HepG2 (cell line): Measurements from ENCODE around the gene UBXN6. TPM values are rescaled to one million over a fixed set of nuclear protein-coding genes. Genes with fewer than 3 reads are reported as not detected.
A peak's percentile ranks its signal among the peaks of the same experiment; 100 is the strongest.

Experiments
- ATAC-seq: fragments of 200-7000 bp; cut with Tn5 transposase; 3 replicates; pipeline ENCODE4 v1.9.1; 2020; ENCODE audit warnings: mild to moderate bottlenecking, moderate library complexity
- BruUV-seq: library from RNA; stranded (reverse); fragments of 400-500 nt; replicated peaks from 2 replicates; lab custom pipeline; 2021; lab: Mats Ljungman, UMichigan
- CTCF ChIA-PET: fragments of 300-600 bp; formaldehyde crosslinking; extraction: SDS; loops from one replicate; lab custom pipeline; 2021; ENCODE audit warnings: low total read pairs, inconsistent platforms, low intra/inter-chr PET ratio; lab: Yijun Ruan, JAX
- POLR2A ChIA-PET: fragments of 350-600 bp; sonication (Branson Sonifier 250); formaldehyde crosslinking; loops from one replicate; lab custom pipeline; 2020; ENCODE audit warnings: antibody characterized with exemption, inconsistent platforms; lab: Yijun Ruan, JAX
- DNase-seq: peaks from one replicate; pipeline ENCODE4 v3.0.0-alpha.2; 2015; ENCODE audit warnings: low spot score
- FAIRE-seq: peaks from 3 replicates; lab custom pipeline; 2011; peaks lifted over from hg19 to GRCh38; lab: Jason Lieb, UNC
- H2AFZ ChIP-seq: one replicate; pipeline ENCODE4 v1.6.1; 2011; ENCODE audit warnings: low read length, inconsistent platforms
- H3K27ac ChIP-seq: fragments of 300-600 bp; 3 replicates; pipeline ENCODE4 v1.8.0; 2011; ENCODE audit warnings: mixed run types, mild to moderate bottlenecking, mixed read lengths, low read length, inconsistent platforms; ENCODE audit not compliant: insufficient read depth; ENCODE audit errors: extremely low read length
- H3K27me3 ChIP-seq, 2 experiments: fragments of 200-600 bp in 1 of 2; 2 replicates in 1 of 2; 3 replicates in 1 of 2; pipeline versions ENCODE4 v1.6.0 to v1.8.0; 2011; ENCODE audit warnings: low read length in 2 of 2, mild to moderate bottlenecking in 2 of 2, moderate library complexity in 2 of 2, inconsistent platforms in 1 of 2; ENCODE audit not compliant: insufficient read depth in 2 of 2, control insufficient read depth in 1 of 2
- H3K36me3 ChIP-seq, 2 experiments: fragments of 200-600 bp in 1 of 2; replicated peaks in 1 of 2; 2 replicates in 1 of 2; 3 replicates in 1 of 2; pipeline versions ENCODE4 v1.5.1 to v1.8.0; 2011; ENCODE audit warnings: low read length in 2 of 2, inconsistent platforms in 1 of 2; ENCODE audit not compliant: insufficient read depth in 2 of 2, control insufficient read depth in 1 of 2
- H3K4me1 ChIP-seq: 2 replicates; pipeline ENCODE4 v1.5.1; 2012; ENCODE audit warnings: low read length, inconsistent platforms; ENCODE audit not compliant: insufficient read depth
- H3K4me2 ChIP-seq: 2 replicates; pipeline ENCODE4 v1.6.0; 2011; ENCODE audit warnings: low read depth, low read length, inconsistent platforms
- H3K4me3 ChIP-seq, 3 experiments: fragments of 200-600 bp in 1 of 3; sonication (generic), shearing (Covaris generic) in 1 of 3; replicated peaks in 1 of 3; 2 replicates each; pipeline ENCODE4 v1.5.1; 2011 to 2016; ENCODE audit warnings: low read length in 3 of 3, inconsistent platforms in 2 of 3, low read depth in 2 of 3, mild to moderate bottlenecking in 2 of 3, control low read depth in 1 of 3, mixed read lengths in 1 of 3; ENCODE audit not compliant: insufficient read depth in 1 of 3
- H3K79me2 ChIP-seq: one replicate; pipeline ENCODE4 v1.6.1; 2011; ENCODE audit warnings: low read length, inconsistent platforms; ENCODE audit not compliant: insufficient read depth
- H3K9ac ChIP-seq: 2 replicates; pipeline ENCODE4 v1.6.0; 2011; ENCODE audit warnings: mild to moderate bottlenecking, low read depth, low read length, inconsistent platforms; ENCODE audit not compliant: insufficient read depth
- H3K9me3 ChIP-seq: 2 replicates; pipeline ENCODE4 v1.5.1; 2012; ENCODE audit warnings: mild to moderate bottlenecking, low read length
- H4K20me1 ChIP-seq: 2 replicates; pipeline ENCODE4 v1.6.0; 2011; ENCODE audit warnings: inconsistent platforms, mild to moderate bottlenecking, low read length, moderate library complexity; ENCODE audit not compliant: insufficient read depth
- AGO2 ChIP-seq: fragments of 200-400 bp; formaldehyde crosslinking; optimal IDR thresholded peaks from 2 replicates; pipeline ENCODE3; 2017; ENCODE audit warnings: mild to moderate bottlenecking, low read depth, low read length, moderate library complexity
- CENPBD1 ChIP-seq: sonication (generic); formaldehyde crosslinking; IDR thresholded peaks from 2 replicates; pipeline ENCODE4 v1.8.0; 2022; ENCODE audit warnings: missing genetic modification reagents, low read depth, mild to moderate bottlenecking, borderline replicate concordance
- FOXP4 ChIP-seq: sonication (generic); formaldehyde crosslinking; IDR thresholded peaks from 2 replicates; pipeline ENCODE4 v1.4.0; 2020; ENCODE audit warnings: missing genetic modification reagents
- HOXD1 ChIP-seq: sonication (generic); formaldehyde crosslinking; IDR thresholded peaks from 2 replicates; pipeline ENCODE4 v1.5.0; 2020; ENCODE audit warnings: missing genetic modification reagents
- KDM3A ChIP-seq: IDR thresholded peaks from 2 replicates; pipeline ENCODE4 v1.6.1; 2018; ENCODE audit warnings: low read depth, missing compliant biosample characterization
- LRRFIP1 ChIP-seq: sonication (generic); formaldehyde crosslinking; conservative IDR thresholded peaks from 2 replicates; pipeline ENCODE4 v1.4.0; 2020; ENCODE audit warnings: missing genetic modification reagents
- MLX ChIP-seq: IDR thresholded peaks from 2 replicates; pipeline ENCODE4 v1.6.1; 2016
- PHF8 ChIP-seq: sonication (generic); formaldehyde crosslinking; IDR thresholded peaks from 2 replicates; pipeline ENCODE4 v1.5.0; 2020; ENCODE audit warnings: missing genetic modification reagents
- POLR2A ChIP-seq, 2 experiments: IDR thresholded peaks; 2 replicates each; pipeline ENCODE4 v1.6.1; 2011; ENCODE audit warnings: low read depth in 2 of 2, low read length in 2 of 2, mild to moderate bottlenecking in 1 of 2, moderate library complexity in 1 of 2; ENCODE audit not compliant: insufficient read depth in 1 of 2
- RFX3 ChIP-seq: IDR thresholded peaks from 2 replicates; pipeline ENCODE4 v1.6.1; 2016; ENCODE audit warnings: missing biosample characterization, missing genetic modification reagents
- TGIF2 ChIP-seq: IDR thresholded peaks from 2 replicates; pipeline ENCODE4 v1.6.1; 2016; ENCODE audit warnings: control low read depth, missing compliant biosample characterization
- ZBTB33 ChIP-seq: sonication (generic); formaldehyde crosslinking; IDR thresholded peaks from 2 replicates; pipeline ENCODE4 v1.4.0; 2020; ENCODE audit warnings: missing genetic modification reagents
- ZNF260 ChIP-seq: sonication (generic); formaldehyde crosslinking; IDR thresholded peaks from 2 replicates; pipeline ENCODE4 v1.4.0; 2020; ENCODE audit warnings: missing genetic modification reagents, low read depth, mild to moderate bottlenecking, borderline replicate concordance
- ZNF644 ChIP-seq: IDR thresholded peaks from 2 replicates; pipeline ENCODE4 v1.6.1; 2016; ENCODE audit warnings: low read depth
- ZNF891 ChIP-seq: sonication (generic); formaldehyde crosslinking; IDR thresholded peaks from 2 replicates; pipeline ENCODE4 v1.5.0; 2020; ENCODE audit warnings: mild to moderate bottlenecking, missing genetic modification reagents
- WGBS: methylation state at CpG from one replicate; pipeline ENCODE4 v1.1.6; 2017; ENCODE audit warnings: low lambda C conversion rate; 5-methylcytosine and 5-hydroxymethylcytosine counted together
- in situ Hi-C: cut with HindIII; loops from 2 replicates; pipeline ENCODE4 v1.10.0; 2017; ENCODE audit warnings: low pct_unique_long_range_greater_than_20kb; ENCODE audit not compliant: extremely low pct_ligation_motif_present
- intact Hi-C: fragments of 100-400 bp; cut with micrococcal nuclease; formaldehyde crosslinking; loops from one replicate; pipeline ENCODE4 v1.10.0; 2022; ENCODE audit not compliant: unreplicated experiment
- polyA plus RNA-seq, 8 experiments: library from polyadenylated mRNA; depleted of rRNA in 3 of 8; stranded (reverse) in 7 of 8; unstranded in 1 of 8; fragments of >200 nt; fragmentation: Illumina TruSeq in 4 of 8; extraction: Trizol in 4 of 8; gene quantifications; 2 replicates each; pipeline versions ENCODE4 v1.2.1 to v1.2.3, GENCODE V29; 2011 to 2016; ENCODE audit warnings: low read depth in 4 of 8, missing spikeins in 1 of 8, mixed read lengths in 1 of 8; ENCODE audit not compliant: insufficient read depth in 1 of 8
- total RNA-seq, 5 experiments: library from RNA; depleted of rRNA; stranded (reverse); fragments of >200 nt; fragmentation: Illumina TruSeq; extraction: Trizol; gene quantifications; 2 replicates each; pipeline ENCODE4 v1.2.3, GENCODE V29; 2016; ENCODE audit warnings: low read depth in 1 of 5

The UBXN6 gene
- total and polyA plus RNA-seq, 2 of the 13 experiments (the other 11 are each of a cell fraction or from before 2014, with no cell fraction given), result 34.9 to 35.5 TPM

GRCh38 chr19:4448147-4448985, 9.2 kb downstream of the UBXN6 start:
- ChIA-PET CTCF (no interaction called here), POLR2A (interaction anchor here (1.0 to 1.3 kb wide), 2 partner anchors 9 to 23 kb away, joined by 3 read pairs; partner anchors contain the start of gene UBXN6)
- no peak for ATAC-seq
- no peaks in the 10 kb centered on the region for H3K79me2 ChIP-seq
- no peak overlapping the region for H3K4me2 ChIP-seq
- in situ Hi-C loops, result no loop called here
- no TSS peak for BruUV-seq
- 90% methylated on average over 26 of the region's 30 CpGs for WGBS
- H4K20me1 ChIP-seq, result no peaks in the 10 kb centered on the region
- DNase-seq, result no peak
- intact Hi-C loops, result no loop called here
- peaks cover 22 to 54% of the 10 kb centered on the region in 2 experiments for H3K36me3 ChIP-seq
- H3K27ac ChIP-seq, result no peak overlapping the region
- H3K9me3 ChIP-seq, result no peaks in the 10 kb centered on the region
- no peak for FAIRE-seq
- H3K9ac ChIP-seq, result no peak overlapping the region
- no peaks in the 10 kb centered on the region for H3K27me3 ChIP-seq
- H3K4me3 ChIP-seq, result no peak overlapping the region
- peaks cover 10% of the 10 kb centered on the region; the same call in 1 of the 2 replicates for H3K4me1 ChIP-seq
- H2AFZ ChIP-seq, result no peak overlapping the region
- no peak for TF ChIP-seq ZNF644 (CRISPR knock-in tag)
- TF ChIP-seq TGIF2 (CRISPR knock-in tag), result no peak
- no peak for TF ChIP-seq MLX (CRISPR knock-in tag)
- peak; percentile 41; the same call in 1 of the 2 replicates for TF ChIP-seq ZNF891
- no peak for TF ChIP-seq PHF8 (CRISPR knock-in tag)
- peak; percentile 83; the same call in 1 of the 2 replicates for TF ChIP-seq ZBTB33
- no peak for TF ChIP-seq RFX3 (CRISPR knock-in tag)
- TF ChIP-seq AGO2, result peak; percentile 60
- no peak for TF ChIP-seq CENPBD1 (CRISPR knock-in tag)
- TF ChIP-seq LRRFIP1 (CRISPR knock-in tag), result no peak
- no peak for TF ChIP-seq HOXD1 (CRISPR knock-in tag)
- no peak for TF ChIP-seq KDM3A (CRISPR knock-in tag)
- no peak for TF ChIP-seq FOXP4
- TF ChIP-seq POLR2A (IDR thresholded peaks at IDR 0.05; ENCODE audit: insufficient read depth in 1 of 2, low read depth in 2 of 2, low read length in 2 of 2), result no peak
- TF ChIP-seq ZNF260 (CRISPR knock-in tag), result no peak
